ENCODE data around the gene MLNR.

- no peak for TF ChIP-seq GABPB1 (CRISPR knock-in tag; IDR thresholded peaks at IDR 0.05)
- no peak for TF ChIP-seq MAX (CRISPR knock-in tag; IDR thresholded peaks at IDR 0.05)
- TF ChIP-seq TEAD1 (CRISPR knock-in tag; IDR thresholded peaks at IDR 0.05): no peak
- TF ChIP-seq NR3C1 (CRISPR knock-in tag; conservative IDR thresholded peaks at IDR 0.05; ENCODE audit: low read depth): no peak
- no peak for TF ChIP-seq CTCF (IDR thresholded peaks at IDR 0.05)
These were observed 13.5 kb upstream of the MLNR start for GRCh38 chr13:49206641-49207040.
